Nucleus accumbens (tissue), 56 donors: Measurements from ENCODE around the gene TMPRSS15.
"Not testable (repeated sequence)": the region's sequence is repeated elsewhere in the genome, so short reads cannot be mapped to it uniquely, and the experiment has no call there.

Experiments used
- DNase-seq, 56 donors: peaks; one replicate each; lab custom pipeline; 2025; lab: John Stamatoyannopoulos, UW

TMPRSS15 gene

DNA sequence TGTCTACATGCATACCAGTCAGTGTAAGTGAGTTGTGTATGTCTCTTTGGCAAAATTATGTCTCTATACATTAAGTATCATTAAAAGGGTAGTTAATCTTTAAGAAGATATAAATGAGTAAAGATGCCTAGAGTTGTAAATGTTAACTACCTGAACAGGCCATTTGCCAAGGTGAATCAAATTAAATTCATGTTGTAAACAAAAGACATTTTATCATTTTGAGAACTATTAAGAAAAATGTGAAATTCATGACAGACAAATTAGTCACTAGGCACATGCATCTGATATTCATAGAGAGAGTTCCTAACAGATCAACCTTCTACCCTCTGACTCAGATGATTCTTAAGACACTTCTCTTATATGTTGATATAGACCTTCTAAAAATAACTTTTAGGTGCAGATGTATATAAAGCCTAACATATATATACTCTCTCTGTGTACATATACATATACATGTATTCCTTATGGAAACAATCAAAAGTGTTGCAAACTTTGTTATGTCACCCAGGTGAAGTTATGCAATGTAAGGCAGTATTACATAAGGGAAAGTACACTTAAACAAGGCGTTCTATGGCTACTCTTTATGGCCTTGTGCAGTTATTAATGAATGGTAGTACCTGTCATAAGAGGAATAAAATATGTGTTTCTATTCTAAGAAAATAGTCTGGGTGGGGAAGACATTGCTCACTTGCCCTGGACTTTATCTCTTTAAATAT, at the start of gene TMPRSS15:
Gene TMPRSS15 (minus strand): TSS at position 51 of the 716 bp plus-strand sequence. CDS start 163 bp downstream, outside the sequence.
- no peak for DNase-seq

DNA sequence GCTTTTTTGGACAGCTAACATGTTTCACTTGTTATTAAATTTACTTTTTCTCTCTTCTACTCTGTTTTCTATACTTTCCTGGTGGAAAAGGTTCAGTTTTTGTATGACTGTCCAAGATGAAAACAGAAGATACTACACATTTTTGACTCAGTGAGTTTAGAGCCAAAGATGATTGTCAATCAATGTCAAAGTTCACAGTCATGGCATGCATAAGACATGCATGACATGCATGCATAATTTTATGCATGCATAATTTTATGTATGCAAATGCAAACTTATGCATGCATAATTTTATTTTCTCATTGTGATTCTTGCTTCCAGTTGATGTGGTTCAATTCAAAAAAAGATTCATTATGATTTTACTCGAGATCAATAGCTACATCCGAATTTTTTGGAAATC, 48.1 kb upstream of the TMPRSS15 start:
- no peak for DNase-seq

DNA sequence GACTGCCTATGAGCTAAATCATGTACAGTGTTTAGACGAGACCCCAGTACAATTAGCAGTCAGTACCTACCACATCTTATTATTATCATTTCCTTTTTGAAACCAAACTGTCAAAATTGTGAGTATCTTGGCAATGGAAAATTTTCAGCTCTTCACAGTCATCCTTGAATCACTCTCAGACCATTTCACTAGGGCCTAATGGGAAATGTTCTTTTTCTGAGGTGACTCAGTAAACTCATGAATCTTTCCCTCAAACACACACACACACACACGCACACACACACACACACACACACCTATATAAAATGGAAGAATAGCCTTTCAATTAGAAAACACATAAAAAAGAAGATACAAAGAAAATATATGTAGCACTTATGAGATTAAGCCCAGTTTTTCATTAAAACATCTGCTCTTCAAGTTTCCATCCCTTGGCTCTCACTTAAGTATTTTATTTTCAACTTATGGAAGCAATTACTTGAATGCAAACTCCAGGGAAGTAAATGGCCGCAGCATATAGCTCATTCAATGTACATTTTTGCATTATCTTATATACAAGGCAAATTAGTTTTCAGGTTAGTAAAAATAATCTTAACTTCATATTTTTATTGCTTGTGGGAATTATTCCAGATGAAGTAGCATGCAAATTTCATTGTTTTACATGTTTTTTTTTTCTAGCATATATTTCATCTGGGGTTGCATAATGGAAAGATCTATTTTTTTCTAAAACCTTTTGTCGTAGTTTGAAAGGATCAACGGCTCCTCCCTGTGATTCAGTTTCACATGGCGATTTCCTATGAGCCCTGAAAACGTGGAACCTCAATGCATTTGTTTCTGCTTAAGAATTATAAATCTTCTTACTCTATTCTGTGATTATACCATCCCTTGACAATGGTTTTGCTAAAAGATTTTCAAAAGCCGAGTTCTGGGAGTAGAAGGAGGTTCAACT, 46.3 kb upstream of the TMPRSS15 start:
- DNase-seq: no peak

DNA sequence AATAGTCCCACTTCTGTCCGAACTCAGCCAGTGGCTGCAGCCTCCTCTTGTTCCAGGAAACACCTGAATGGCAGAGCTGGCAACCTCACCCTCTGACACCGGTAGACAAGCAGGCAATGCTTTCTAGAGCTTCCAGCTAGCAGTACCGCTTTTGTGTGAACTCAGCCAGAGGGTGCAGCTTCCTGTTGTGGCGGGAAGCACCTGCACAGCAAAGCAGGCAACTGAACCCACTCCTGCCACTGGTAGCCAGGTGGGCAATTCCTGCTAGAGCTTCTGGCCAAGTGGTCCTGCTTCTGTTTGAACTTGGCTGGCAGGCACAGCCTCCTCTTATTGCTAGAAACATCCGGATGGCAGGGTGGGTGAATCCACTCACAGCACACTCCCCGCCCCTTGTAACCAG, 40.1 kb upstream of the TMPRSS15 start:
- DNase-seq: no peak

DNA sequence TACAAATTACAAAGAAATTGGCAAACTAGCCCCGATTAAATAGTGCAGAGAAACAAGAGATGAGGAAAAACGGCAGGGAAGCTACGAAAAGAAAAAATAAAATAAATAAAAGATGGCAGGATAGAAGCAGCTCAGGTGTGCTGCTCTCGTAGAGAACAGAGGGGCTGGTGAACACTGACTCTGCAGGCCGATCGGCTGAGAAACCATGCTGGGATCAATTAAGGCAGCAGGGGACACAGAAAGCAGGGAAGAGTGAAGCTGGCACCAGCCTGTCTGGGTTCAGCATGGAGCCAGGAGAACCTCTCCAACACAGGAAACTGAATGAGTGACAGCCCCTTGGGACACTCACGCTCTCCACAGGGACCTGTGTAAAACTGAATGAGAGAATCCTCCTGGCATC, 39.5 kb upstream of the TMPRSS15 start:
- DNase-seq: no peak

DNA sequence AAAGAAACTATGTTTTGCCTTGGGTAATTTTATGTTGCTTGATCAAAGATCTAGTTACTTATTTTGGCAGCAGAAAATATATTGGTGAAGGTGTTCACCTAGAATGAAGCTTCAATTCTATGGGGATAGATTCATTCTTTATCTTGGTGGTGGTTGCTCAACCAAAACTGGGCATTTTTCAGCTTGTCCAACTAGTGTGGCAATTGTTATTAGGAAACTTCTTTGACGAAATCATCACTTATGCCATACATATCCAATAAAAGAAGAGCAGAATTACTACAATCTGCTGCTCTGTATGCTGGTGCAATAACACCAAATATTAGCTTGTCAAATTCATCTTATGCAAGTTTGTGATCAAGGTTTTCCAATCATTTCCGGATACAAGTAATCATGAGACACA, 26.8 kb upstream of the TMPRSS15 start:
- DNase-seq: no peak

DNA sequence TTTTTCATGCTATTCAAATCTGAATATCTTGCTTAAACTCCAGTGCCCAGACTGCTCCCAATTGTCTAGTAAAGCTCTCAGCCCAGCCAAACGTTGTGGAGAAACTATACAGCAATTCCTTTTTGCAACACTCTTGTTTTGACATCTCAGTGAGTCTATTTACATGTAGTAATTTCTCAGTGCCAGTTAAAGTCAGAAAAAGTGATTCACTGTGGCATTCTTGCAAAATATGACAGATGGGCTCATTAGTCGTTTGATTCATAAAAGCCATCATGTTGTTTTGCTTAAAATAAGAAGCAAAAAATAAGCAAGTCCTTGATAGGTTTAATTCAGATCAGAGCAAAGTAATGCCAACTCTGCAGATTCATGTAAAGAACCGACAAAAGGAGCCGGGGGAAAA, 20.7 kb upstream of the TMPRSS15 start:
- no peak for DNase-seq

DNA sequence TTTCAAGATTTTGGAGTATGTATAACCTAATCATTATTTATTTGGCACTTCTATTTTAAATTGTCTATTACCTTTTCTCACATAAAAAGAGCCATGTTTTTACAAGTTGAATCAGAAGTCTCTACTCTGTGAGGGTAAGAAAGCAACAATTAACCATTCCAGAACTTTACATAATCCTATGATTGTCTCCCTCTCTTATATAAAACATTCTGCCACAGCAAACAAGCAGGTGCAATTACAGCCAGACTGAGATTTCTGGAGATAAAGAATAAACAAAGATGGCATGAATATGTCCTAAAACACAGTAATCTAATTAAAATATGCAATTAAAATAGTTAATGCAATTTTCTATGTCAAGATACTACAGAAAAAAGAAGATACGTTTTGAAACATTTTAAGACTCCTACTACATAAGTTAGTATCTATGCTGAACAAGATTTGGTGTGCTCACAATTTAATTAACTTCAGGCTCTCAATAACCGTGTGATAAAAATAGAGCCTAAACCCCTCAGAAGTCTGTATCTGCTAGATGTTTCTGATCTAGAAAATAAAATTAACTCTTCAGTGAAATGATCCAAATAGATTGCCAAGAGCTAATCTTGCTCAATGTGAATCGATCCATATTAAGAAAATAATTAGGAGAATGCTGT, 13.7 kb upstream of the TMPRSS15 start:
- DNase-seq: no peak

DNA sequence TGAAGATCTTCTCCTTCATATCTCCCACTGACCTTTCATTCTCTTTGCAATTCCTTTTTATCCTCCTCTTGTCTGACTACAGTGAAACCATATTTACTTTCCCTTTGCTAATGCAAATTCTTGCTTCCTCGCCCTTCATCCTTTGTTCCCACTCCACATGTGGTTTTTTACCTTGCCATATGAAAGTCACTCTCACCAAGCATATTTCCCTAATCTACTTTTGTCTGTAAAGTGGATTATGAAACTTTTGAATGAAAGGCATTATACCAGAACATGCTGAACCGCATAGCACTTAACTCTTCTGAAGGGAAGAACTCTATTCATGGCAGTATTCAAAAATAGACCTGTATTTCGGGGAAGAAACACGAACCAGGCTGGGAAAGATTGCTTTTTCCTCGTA, 8.0 kb upstream of the TMPRSS15 start:
- no peak for DNase-seq

DNA sequence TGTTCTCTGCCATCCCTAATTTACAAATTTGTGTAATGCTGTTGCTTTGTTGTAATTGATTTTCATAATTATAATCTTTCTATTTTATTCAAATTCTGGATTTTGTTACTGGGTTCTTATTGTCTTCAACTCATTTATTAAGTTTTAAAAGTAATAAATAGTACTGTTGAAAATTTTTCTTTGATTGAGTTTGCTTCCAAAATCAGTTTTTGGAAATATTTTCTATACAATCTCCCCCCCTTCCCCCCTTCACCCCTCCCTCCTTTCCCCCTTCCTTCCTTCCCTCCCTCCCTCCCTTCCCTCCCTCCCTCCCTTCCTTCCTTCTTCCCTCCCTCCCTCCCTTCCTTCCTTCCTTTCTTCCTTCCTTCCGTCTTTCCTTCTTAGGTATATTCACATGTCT, 6.0 kb upstream of the TMPRSS15 start:
- no peak for DNase-seq

DNA sequence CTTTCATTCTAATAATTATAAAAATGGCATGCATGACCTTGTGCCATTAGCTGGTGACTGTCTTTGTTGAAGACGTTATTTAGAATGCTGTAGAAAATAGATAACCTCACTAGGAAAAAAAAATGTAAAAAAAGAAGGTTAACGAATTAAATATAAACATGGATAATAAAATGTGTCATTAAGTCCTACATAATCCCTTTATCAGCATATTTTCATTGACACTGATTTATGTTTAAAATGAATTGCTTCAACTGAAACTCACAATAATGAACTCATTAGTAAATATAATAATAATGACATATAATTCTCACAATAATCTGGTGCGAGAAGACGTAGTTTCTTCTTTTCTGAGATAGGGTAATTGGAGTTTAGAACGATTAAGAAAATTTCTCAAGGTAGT, 4.7 kb downstream of the TMPRSS15 start:
- no peak for DNase-seq

DNA sequence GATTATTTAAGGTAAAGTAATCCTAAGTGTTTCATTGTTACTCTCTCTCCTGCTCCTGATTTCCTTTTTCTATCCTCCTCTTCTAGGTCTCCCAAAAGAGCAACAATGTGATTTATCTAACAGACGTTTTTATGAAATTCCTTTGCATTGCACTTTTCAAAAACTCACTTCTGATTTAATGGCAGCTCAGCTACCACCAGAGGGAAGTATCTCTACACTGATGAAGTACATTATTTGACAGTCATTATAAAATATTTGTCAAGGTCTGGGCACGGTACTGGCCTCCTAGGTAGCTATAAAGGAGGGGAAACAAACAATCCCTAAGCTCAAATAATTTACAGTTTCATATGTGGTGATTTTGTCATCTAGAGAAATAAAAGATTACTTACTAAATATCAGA, 15.6 kb downstream of the TMPRSS15 start:
- no peak for DNase-seq

DNA sequence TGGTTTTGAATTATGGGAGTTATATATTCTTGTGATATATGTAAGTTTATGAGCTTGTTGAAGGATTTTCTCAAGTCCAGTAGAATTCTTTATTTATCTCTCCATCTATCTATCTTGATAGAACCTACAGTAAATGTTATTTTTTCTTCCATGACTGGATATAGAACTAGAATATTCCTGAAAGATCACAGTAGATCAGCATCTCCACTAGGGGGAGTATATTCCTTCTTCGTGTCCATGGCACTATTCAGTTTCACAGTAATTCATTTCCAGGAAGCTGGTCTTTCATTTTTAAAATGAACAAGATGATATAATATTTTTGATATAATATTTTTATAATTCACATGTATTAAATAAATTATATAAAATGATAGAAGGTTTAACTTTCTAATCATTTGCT, 18.8 kb downstream of the TMPRSS15 start:
- DNase-seq: no peak

DNA sequence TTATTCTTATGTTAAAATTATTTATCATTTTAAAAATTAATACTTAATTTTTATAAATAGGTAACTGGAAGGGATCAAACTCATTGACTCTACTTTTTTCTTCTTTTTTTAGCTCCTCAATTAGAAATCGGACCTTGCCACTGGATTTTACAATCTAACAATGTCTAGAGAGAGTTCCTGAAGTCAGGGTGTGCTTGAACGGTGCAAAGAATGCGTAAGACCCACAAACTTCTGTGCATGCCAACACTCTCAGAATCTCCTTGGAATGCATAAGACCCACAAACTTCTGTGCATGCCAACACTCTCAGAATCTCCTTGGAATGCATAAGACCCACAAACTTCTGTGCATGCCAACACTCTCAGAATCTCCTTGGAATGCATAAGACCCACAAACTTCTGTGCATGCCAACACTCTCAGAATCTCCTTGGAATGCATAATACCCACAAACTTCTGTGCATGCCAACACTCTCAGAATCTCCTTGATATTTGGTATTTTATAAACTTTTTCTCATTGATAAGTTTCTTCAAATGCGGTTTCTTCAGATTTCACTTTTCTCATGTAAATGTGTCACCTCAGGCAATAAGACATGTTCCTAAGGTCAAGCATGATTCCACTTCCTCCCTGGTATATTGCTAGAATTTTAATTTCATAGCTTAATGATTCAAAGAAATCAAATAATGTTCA, 20.5 kb downstream of the TMPRSS15 start:
- not testable (repeated sequence) for DNase-seq

DNA sequence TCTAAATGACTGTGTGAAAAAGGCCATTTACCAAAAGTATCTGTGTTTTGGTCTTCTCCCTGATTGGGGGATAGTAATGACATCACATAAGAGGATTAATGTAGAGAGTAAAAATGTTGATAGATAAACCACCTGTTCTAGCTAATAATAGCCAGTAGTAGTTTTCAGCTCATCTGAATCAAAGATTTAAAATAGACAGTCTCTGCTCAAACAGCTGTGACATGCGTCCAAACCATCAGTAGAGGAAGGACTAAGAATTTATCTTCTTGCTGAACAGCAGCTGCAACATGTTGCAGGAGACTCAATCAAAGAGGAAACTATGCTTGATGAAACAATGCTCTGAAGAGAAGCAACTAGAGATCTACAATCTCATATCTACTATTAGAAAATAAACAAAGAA, 21.4 kb downstream of the TMPRSS15 start:
- no peak for DNase-seq

DNA sequence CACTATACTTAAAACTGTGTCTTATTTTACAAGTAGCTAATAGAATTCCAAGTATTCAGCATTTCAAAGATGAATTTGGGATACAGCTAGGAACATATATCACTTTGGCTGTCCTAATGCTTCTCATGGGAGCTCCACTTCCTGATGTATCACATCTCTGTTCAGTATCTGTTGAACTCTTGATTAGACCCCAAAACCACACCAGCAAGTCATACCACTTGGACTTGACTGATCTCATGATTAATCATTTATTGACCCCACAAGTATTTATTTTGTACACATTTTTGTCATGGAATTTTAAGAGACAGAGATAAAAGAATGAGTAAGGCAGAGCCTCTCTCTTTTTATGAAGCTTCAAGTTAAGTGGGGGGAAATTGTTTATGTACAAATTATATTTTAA, 30.0 kb downstream of the TMPRSS15 start:
- DNase-seq: no peak

DNA sequence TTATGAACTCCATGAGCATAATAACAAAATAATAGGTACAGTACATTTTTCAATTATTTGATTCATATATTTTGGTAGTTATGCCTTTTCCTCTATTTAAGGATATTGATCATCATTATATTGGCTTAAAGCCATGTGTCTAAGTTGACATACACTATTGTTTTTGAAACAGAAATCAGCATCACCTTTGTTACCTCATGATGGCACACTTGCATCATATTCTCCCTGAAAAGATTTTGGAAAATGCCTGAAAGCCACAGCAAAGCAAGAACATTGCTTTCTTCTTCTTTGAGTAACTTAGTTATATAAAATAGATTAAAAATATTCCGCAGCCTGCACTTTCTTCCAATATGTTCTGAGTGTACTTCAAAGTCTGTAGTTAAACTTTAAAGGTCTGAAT, 33.3 kb downstream of the TMPRSS15 start:
- no peak for DNase-seq

DNA sequence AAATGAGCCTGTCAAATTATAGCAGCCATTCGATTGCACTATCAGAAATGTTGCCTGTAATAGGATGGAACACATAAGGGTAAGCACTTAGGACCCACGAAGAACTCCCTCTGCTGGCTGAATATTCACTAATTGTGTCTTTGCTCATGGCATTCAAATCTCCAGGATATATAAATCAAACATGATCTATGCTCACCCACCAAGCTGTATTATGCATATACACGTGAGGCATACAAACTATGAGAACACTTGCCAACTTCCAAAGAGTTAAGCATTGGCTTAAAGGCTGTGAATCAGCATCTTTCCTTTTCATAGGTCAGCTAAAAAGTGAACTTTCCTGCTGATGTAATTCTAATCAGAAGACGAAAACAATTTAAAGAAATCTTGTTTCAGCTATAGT, 34.5 kb downstream of the TMPRSS15 start:
- DNase-seq: peak in 1 of 56 donors; percentile 7

DNA sequence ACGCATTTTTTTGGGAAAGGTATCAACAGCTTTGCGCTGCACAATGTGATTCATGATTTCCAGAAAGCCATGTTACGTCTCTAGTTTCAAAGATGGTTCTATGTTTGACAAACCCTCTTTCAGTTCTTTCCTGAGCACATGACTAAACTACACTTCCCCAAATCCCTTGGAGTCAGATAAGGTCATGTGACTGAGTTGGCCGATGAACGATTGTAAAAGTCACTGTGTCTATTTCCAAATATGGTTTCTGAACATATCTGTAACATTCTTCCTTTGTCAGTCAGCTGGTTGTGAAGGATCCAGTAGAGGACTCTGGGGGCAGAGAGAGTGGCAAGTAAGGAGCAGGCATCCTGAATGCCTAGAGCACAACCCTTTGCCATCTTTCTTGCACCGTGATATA, 35.4 kb downstream of the TMPRSS15 start:
- no peak for DNase-seq

DNA sequence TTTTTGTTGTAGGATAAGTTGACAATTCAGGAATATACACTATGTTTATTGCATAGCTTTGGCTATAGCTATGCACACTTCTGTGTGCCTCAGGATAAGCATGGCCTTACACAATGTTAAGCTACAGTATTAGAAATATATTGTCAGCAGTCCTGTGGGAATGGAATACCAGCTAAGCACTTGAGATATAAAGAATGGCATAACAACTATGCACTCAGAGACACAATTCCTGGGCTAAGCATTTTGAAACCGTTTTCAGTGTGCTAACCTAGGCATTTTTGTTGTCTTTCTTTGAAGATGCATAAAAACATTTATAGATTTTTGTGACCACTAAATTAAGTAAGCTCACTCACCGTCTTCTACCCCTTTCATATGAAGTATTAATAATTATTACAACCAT, 46.8 kb downstream of the TMPRSS15 start:
- DNase-seq: no peak

DNA sequence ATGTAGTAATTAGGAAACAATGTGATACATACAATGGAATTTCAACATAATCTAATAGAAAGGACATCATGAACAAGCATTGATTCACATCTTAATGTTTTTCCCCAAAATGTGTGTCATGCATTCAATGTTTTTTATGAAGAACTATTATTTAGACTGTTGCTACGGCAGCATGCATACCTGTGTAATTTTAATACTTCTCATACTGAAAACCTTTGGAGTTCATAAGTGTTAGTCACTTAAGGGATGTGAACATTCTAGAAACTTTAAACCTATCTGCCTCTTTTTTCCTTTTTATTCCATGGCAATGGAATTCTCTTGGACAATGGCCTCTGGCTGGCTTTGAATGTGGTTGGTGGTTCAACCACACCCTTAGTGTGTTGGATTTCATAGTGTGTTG, 48.6 kb downstream of the TMPRSS15 start:
- DNase-seq: no peak
